PC-9 (cell line): ENCODE data around the gene GATAD2A.

Experiments used
- CTCF ChIP-seq: fragments of 200-600 bp; sonication (generic); conservative IDR thresholded peaks from 2 replicates; pipeline ENCODE4 v1.6.1; 2017; ENCODE audit warnings: mixed run types, antibody characterized with exemption, mild to moderate bottlenecking, moderate library complexity
- EZH2 ChIP-seq: fragments of 200-600 bp; sonication (generic); IDR thresholded peaks from 2 replicates; pipeline ENCODE4 v1.8.0; 2017; ENCODE audit warnings: antibody characterized with exemption, low read depth

- TF ChIP-seq CTCF (no peak), EZH2 (no peak)
Observed at GRCh38 chr19:19446655-19447437, 41.4 kb downstream of the GATAD2A start.
